GM21515 (cell line): Measurements from ENCODE around the gene DACH1.
A peak's percentile ranks its signal among the peaks of the same experiment; 100 is the strongest.
"Not testable (repeated sequence)": the region's sequence is repeated elsewhere in the genome, so short reads cannot be mapped to it uniquely, and the experiment has no call there.

Experiments used
- ATAC-seq: cut with Tn5 transposase; IDR thresholded peaks from one replicate; pipeline ENCODE4 v1.9.1; 2021; ENCODE audit not compliant: unreplicated experiment

DACH1 gene

GRCh38 chr13:71867131-71867814 lies at the start of gene DACH1:
Gene DACH1 (minus strand): TSS chr13:71867204.
- no peak for ATAC-seq

GRCh38 chr13:71913717-71914116 lies 46.7 kb upstream of the DACH1 start:
- no peak for ATAC-seq

GRCh38 chr13:71912524-71912923 lies 45.5 kb upstream of the DACH1 start:
- ATAC-seq: no peak

- no peak for ATAC-seq
Observed at GRCh38 chr13:71906448-71906847, 39.4 kb upstream of the DACH1 start.

- ATAC-seq: no peak
Observed at GRCh38 chr13:71902676-71903075, 35.7 kb upstream of the DACH1 start.

- ATAC-seq: not testable (repeated sequence)
Observed at GRCh38 chr13:71893506-71893905, 26.5 kb upstream of the DACH1 start.

- no peak for ATAC-seq
Observed at GRCh38 chr13:71886880-71887279, 19.9 kb upstream of the DACH1 start.

GRCh38 chr13:71882120-71882519 lies 15.1 kb upstream of the DACH1 start:
- ATAC-seq: no peak

- ATAC-seq: no peak
Observed at GRCh38 chr13:71880753-71881541, 13.9 kb upstream of the DACH1 start.

- no peak for ATAC-seq
Observed at GRCh38 chr13:71879808-71880344, 12.9 kb upstream of the DACH1 start.

- ATAC-seq: peak; percentile 91
Observed at GRCh38 chr13:71879129-71879535, 12.1 kb upstream of the DACH1 start.

GRCh38 chr13:71877256-71877653 lies 10.3 kb upstream of the DACH1 start:
- no peak for ATAC-seq

- ATAC-seq: peak; percentile 50
Observed at GRCh38 chr13:71876648-71877255, 9.7 kb upstream of the DACH1 start.

- peak; percentile 46 for ATAC-seq
Observed at GRCh38 chr13:71875823-71876222, 8.8 kb upstream of the DACH1 start.

- ATAC-seq: no peak
Observed at GRCh38 chr13:71874458-71874857, 7.5 kb upstream of the DACH1 start.

GRCh38 chr13:71873418-71874247 lies 6.6 kb upstream of the DACH1 start:
- no peak for ATAC-seq

GRCh38 chr13:71871844-71872243 lies 4.8 kb upstream of the DACH1 start:
- ATAC-seq: no peak

GRCh38 chr13:71871176-71871754 lies 4.3 kb upstream of the DACH1 start:
- ATAC-seq: no peak

GRCh38 chr13:71870100-71870499 lies 3.1 kb upstream of the DACH1 start:
- no peak for ATAC-seq

- no peak for ATAC-seq
Observed at GRCh38 chr13:71869274-71869673, 2.3 kb upstream of the DACH1 start.
